Uterus (tissue), 2 donors: ENCODE data around the gene CPLX1.

Experiments
- POLR2A ChIP-seq, 2 donors: fragments of 450-650 bp; IDR thresholded peaks; one replicate each; pipeline ENCODE4 v1.6.1; 2016; ENCODE audit warnings: antibody characterized with exemption in 2 of 2, mild to moderate bottlenecking in 1 of 2, moderate library complexity in 1 of 2
- TF ChIP-seq, protein P1 (sequence below), 4 experiments: fragments of 200-600 bp in 2 of 4; fragments of 450-650 bp in 2 of 4; sonication (generic) in 2 of 4; IDR thresholded peaks; one replicate each; pipeline ENCODE4 v1.5.1; 2016 to 2019; ENCODE audit warnings: antibody characterized with exemption in 4 of 4, mild to moderate bottlenecking in 2 of 4, moderate library complexity in 1 of 4

- TF ChIP-seq, protein P1, sequence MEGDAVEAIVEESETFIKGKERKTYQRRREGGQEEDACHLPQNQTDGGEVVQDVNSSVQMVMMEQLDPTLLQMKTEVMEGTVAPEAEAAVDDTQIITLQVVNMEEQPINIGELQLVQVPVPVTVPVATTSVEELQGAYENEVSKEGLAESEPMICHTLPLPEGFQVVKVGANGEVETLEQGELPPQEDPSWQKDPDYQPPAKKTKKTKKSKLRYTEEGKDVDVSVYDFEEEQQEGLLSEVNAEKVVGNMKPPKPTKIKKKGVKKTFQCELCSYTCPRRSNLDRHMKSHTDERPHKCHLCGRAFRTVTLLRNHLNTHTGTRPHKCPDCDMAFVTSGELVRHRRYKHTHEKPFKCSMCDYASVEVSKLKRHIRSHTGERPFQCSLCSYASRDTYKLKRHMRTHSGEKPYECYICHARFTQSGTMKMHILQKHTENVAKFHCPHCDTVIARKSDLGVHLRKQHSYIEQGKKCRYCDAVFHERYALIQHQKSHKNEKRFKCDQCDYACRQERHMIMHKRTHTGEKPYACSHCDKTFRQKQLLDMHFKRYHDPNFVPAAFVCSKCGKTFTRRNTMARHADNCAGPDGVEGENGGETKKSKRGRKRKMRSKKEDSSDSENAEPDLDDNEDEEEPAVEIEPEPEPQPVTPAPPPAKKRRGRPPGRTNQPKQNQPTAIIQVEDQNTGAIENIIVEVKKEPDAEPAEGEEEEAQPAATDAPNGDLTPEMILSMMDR (IDR thresholded peaks at IDR 0.05): no peak
- no peak for TF ChIP-seq POLR2A (IDR thresholded peaks at IDR 0.05)
These were observed 612 bp downstream of the CPLX1 start for GRCh38 chr4:825063-825970.
